HG02884 (cell line): ENCODE data around the gene BBS9.

Source experiments
- ATAC-seq: cut with Tn5 transposase; IDR thresholded peaks from one replicate; pipeline ENCODE4 v1.9.1; 2021; ENCODE audit warnings: mild to moderate bottlenecking, moderate library complexity; ENCODE audit not compliant: unreplicated experiment

Gene BBS9

DNA sequence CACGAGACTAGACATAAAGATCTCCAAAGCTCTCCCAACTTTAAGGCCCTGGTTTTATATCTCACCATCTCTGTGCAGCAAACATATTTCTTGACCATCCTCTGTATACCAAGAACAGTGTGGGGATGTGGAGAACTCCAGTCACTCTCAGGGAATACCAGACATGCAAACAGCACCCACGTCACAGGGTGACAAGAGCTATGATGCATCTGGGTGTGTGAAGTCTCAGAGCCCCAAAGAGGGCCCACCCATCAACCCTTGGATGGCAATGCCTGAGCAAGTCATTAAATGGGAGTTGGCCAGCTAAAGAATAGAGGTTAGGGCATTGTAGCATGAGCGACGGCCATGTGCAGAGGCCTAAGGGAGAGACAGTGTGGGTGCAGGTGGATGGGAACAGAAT is 402.5 kb downstream of the BBS9 start:
- no peak for ATAC-seq

DNA sequence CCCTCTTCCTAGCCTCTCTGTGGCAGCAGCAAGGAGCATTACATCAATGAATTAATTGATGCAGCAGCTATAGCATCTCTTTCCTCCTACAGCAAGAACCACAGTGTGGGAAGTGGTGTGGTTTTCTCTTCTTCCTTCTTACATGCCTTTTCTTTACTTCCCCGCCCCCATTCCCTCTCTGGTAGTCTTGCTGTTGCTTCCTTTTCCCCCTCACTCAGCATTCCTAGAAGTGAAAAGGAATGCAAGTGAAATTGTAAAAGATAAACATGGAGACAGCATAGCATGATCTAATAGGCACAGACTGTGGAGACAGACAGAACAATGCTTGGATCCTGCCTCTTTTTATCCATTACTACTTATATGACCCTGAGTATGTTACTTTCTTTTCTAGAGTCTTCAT is 405.5 kb downstream of the BBS9 start:
- no peak for ATAC-seq

DNA sequence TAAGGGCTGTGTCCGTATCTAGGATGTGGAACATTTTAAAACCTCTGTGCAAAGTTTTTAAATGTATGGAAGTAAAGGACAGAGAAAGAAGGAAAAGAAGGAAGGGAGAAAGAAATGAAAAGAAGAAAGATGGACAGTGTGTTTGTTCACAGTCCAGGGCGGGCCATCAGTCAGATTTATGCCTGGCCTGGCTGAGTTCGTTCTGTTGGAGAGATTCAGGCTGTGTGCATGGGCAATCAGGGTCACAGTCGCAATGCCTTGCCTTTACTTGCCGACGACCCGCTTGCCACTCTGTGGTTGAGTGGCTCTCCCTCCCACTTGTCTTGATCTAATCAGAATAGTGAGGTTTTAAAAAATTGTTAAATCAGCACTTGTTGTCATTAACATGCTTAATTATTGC is 406.6 kb downstream of the BBS9 start:
- no peak for ATAC-seq

DNA sequence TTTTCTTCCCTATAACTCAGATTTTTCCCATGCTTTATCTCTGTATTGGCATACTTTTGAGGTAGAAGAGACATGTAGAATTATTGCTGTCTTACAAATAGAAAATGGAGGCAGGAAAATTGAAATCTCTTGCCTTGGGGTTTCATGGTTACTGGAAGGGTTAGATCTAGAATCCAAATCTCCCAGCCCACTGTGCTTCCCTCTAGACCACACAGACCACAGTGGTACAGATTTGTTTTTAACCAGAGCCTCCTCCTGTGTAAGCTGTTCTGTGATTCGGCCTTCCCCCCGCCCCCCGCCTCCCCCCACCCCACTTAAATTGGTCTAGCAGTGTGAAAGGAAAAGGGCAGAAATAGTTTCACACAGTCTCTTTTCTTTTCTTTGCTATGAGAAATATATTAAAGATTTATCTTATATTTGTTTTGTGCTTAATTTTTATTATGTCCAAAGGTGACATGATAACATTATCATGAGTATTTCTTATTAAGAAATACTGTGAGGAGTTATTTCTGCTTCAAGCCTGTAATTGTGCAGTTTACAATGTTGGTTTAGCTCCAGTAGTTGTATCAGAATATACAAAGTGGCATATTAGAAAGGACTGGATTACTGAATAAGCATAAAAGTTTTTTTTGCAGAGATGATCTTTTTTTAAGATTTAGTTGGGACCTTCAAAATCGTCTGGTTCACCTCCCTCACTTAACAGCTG is 407.2 kb downstream of the BBS9 start:
- no peak for ATAC-seq

DNA sequence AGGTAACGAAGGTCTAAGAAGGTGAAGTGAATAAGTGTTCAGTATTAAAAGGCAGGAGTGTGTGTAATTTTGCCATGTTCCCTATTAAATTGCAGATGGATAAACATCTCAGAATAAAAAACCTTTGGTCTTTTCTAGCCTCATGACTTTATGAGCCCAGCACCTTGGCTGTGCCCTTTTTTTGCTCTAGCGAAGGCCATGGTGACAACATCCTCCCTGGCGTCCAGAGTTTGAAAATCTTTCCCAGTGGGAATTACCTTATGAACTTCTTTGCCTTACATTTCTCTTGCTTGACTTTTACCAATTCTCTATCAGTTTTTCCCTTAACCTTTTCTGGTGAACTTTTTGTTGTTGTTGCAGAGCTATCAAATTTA is 407.7 kb downstream of the BBS9 start:
- ATAC-seq = no peak

DNA sequence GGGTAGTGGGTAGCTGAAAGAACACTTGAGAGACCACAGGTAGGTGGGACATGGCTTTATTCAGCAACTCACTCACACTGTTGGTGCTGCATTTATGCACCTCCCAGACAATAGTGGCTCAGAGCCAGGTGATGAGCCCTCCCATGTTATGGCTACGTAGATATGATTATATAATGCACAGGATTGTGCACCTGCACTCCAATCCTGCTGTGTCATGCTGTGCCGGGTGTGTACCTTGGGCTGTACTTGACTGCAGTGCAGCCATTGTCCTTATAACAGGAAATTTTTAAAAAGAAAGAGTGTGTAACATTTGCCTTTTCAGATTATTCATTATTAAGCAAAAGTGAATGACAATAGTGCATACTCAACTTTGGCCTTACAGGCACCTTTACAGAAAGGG is 409.8 kb downstream of the BBS9 start:
- no peak for ATAC-seq

DNA sequence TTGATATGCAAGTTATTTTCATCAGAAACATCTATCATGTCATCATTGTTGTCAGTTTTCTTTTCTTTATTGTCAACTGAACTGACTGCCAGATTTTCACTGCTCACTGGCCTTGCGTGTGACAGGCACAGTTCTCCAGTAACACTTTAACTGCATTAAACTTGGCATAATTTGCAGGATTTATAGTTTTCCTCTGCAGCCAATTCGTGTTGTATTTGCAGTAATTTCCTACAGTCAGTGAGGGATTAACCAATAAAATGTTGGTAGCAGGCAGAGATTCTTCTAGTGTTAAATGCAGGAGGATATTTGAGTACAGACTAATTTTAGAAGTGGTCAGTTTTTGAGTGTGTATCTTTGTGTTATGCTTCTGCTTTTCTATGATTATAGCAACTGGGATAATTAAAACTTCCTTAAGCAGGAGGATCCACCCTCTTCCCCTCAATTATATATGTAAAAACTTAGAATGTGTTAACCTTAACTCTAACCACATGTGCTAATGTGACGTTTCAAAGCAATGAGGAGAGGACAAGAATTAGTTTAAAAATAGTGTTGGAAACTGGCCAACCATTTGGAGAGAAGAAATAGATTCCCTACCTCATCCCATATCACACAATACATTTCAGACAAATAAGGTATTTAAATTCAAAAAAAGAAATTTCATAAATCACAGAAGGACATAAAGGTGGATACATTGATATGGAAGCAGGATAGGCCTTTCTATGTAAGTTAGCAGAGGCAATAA is 410.5 kb downstream of the BBS9 start:
- ATAC-seq = no peak

DNA sequence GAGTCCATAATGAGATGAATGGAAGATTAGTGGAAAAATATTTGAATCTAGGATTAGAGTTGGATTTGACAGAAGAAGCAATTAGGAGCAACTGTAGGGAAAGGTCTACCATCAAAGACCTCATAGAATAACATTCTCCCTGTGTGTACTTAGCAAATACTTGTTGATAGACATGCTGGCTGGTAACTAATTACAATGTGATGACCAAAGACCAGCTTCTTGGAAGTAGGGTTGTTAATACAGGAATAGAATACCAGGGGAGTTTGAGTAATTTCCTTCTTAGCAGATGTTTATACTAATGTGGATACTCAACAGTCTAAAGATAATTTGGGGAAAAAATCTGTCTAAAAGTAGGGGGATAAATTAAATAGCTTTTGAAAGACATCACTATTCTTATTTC is 418.5 kb downstream of the BBS9 start:
- no peak for ATAC-seq

DNA sequence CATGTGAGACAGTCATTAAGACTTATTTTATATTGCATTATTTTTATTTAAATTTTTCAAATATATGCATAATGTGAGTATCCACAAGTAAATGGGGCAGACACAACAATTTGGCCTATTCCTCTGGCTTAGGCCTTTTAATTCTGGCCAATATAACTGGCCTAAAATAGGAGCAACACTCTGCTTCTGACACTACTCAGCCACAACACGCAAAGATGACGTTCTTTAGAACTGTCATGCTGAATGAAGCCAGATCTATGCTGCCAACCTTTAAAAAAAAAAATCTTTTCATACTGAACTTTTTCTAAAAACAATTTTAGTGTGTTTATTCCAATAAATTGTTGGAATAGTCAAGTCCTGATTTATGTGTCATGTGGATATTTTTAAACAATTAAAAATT is 421.0 kb downstream of the BBS9 start:
- no peak for ATAC-seq

DNA sequence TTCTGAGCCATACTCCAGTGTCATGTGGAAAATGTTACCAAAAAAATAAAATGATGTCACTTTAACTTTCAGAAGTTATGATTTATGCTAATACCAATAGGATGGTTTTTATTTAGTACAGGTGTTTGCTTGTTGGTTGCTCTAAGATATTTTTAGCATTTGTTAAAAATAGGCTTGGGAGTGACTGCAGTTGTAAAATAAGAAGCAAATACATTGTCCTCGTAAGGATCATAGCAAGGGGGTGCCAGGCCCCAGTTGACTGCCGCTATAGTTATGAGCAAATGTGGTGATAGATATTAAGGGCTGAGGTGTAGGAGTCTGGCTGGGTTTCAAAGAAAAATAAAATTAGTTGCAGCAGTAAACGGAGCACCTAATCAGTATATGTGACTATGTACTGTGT is 421.6 kb downstream of the BBS9 start:
- ATAC-seq = no peak

DNA sequence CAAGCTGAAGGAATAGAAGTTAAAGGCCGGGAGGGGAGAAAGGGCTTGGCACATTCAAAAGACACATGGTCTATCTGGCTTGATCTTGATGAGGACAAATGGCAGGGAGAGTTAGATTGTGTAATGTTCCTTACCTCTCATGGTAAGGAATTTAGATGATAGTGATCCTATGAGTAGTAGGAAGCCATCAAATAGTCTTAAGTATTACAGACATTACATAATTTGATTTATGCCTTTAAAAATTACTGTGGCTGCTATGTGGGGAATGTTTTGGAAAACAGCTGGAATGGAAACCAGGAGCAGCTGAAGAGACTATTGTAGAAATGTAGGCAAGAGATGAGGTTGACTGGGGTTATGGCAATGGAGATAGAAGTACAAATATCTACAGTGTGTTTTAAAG is 424.7 kb downstream of the BBS9 start:
- ATAC-seq = no peak

DNA sequence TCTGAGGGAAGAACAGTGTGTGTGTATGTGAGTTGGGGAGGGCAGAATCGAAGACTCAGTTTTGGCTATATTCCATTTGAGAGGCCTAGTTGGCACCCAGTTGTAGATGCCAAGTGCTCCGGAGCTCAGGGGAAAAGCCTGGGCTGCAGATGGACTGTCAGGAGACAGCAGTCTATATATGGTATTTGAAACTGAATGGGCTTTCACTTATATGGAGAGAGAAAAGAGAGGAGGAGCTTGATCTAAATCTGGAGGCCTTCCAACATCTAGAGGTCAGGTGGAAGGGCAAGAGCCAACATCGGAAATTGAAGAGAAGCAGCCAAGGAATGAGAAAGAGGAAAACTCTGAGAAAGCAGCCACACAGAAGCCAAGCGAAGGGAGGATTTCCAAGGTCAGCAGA is 425.2 kb downstream of the BBS9 start:
- no peak for ATAC-seq

DNA sequence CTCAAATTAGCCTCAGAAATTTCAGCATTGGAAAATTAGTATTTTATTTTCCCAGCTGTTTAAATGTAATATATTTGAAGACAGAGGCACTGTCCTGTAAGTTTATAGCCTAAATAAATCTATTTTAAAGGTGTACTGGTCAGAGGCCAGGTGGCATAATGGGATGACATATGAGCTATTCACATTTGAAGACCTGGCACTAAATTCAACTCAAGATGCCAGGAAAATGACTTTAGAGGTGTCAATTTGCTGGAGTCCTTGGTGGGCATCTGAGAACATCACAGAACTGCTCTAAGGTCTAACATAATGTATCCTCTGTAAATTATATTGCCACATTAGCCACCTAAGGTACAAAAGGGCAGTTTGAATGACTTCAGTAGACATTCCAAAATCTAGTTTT is 427.1 kb downstream of the BBS9 start:
- no peak for ATAC-seq

DNA sequence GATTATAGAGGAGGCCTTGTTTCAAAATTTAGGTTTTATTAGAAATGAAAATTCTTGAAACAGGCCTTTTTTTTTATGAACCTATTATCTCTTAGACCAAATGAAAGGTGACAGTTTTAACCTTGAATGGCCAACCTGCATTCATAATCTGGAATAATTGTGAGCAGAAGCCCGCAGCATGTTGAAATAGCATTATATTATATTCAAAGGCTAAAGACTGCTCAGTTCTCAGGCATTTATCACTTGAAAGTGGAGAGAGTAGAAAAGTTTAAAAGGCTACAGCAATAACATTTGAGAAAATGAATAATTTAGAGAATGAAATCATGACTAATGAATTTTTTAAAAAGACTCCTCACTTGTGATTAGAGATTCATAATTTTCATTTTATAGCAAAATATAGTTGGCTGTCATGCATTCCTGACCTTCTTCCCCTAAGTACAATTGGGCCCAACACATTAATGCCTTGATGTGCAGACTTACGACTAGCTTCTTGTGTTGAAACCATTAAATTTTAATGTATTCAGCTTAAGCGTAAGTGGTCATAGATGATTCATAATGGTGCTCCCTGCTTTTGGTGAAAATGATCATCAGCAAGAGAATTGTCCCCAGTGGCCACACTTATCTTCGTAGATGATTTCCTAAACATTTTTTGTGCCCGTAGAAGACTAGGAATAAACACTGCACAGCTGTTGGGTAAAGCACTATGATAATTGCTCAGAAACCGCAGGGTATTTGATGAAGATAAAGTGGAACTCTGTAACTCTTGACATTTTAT is 429.4 kb downstream of the BBS9 start:
- ATAC-seq = no peak

DNA sequence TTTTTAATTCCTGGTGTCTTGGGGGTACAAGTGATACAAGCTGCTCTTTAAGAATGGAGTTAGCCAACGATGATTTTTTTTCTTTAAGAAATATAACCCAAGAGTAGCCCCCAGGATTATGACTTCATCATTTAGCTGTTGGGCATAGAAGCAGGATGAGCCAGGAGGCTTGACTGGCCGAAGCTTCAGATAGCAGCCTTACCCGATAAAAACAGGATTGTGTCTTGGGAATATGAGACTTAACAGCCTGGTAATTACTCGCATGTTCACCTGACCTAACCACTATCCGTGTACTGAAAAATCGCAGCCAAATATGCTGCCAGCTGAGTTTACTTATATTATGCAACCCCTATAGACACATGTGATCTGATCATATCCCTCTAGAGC is 430.0 kb downstream of the BBS9 start:
- no peak for ATAC-seq

DNA sequence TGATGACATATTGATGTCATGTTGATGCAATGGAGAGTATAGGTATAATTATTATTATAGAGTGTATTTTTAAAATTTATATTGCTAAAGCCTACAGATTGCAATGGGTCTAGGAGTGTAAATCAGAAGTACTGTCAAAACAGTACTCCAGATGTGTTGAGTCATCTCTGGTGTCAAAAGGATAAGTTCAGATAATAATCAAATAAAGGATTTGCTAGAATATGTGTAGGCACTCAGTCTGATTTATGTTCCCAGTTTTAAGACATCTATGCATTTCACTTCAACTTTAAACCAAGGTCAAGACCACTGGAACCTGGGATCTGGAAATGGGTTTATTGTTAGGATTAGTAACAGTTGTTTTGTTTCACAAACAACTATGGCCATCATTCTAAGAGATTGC is 433.6 kb downstream of the BBS9 start:
- no peak for ATAC-seq

DNA sequence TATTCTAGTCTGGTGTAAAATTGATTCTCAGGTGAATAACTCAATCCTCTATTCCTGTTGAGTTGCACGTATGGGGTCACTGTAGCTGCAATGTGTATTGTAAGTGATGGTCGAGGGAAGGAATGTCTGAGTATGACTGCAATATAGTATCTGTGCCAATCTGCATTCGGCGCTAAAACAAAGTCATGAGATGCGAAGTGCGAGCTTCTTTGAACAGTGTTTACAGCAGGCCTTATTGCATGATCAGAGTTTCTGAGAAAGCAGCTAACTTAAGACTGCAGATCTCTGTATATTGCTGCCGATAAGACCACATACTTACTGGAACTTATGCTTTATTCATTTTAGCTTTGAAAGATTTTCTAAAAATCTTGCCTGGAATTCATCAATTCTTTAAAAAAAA is 434.3 kb downstream of the BBS9 start:
- ATAC-seq = no peak

DNA sequence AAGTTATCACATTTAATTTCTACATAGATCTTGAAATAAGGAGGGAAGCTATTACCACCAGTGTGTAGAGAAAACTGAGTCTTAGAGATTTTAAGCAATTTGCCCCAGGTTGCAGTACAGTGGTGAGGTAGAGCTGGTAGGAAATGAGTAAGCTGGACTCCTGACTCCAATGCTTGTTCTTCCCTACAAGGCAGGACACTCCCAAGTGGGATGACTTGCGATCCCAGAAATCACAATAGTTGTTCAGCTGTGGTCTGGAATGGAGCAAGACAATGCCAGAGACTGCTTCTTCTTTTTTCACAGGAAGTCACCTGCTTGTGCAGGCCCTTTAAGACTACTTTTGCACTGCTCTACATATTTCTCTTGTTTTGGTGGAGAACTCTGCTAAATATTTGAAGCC is 448.8 kb downstream of the BBS9 start:
- no peak for ATAC-seq

DNA sequence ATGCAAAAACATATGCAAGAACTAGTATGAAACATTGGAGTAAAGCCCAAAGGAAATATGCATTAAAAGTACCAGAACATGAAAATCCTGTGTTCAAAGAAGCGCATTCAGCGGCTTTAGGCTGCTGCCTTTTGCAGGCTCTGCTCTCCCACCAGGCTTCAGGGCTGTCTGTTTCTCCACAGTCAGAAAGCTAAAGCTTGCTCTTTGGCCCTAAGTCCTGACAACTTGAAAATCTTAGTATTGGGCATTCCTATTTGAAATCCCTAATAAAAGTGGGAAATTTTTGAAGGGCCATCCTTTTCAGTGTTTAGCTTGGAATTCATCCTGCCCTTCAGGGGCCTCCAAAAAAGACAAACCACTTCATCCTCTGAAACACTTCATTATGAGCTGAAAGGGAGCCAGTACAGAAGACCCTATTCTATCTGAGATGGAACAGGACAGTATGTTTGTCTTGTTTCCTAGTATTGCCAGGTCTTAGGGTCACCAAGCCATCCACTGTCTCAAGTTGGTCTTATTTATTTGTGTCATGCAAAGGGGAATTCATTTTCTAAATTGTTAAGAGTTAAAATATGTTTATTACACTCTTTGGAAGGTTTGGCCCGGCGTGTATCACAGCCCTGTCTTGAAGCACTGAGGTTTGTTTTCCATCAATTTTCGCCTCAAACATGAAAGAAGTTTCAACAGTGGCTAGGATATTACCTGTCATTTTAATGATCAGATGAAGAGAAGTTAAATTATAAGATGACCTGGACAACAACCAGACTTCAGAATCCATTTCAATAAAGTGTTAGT is 449.7 kb downstream of the BBS9 start:
- ATAC-seq = no peak

DNA sequence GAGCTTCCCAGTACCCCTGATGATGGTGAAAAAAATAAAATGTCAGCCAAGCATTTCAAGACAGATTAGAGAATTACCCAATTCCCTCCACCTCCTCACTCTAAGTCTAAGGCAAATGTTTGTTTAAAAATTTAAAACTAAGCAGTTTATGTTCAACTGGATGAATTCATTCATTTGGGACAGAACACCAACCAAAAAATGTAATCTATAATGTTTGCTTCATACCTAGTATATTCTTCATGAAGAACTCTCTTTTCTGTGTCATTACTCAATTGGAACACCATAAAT is 450.3 kb downstream of the BBS9 start:
- ATAC-seq = no peak

DNA sequence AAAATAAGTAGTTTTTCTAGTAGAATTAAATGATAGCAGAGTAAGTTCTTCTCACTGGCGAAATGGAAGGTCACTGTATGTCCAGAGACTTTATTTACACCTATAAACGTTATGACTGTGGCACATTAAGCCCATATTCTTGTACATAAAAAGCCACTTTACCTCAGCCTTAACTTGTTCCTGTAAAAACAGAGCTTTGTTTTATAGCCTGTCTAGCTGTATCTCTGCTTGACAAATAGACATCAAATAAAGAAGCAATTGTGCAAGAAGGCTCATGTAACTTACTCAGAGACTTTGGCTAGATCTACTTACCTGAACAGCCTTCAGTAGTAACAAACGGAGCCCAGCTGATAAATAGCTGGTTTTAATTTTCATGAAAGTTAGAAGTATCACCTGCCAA is 451.9 kb downstream of the BBS9 start:
- no peak for ATAC-seq

DNA sequence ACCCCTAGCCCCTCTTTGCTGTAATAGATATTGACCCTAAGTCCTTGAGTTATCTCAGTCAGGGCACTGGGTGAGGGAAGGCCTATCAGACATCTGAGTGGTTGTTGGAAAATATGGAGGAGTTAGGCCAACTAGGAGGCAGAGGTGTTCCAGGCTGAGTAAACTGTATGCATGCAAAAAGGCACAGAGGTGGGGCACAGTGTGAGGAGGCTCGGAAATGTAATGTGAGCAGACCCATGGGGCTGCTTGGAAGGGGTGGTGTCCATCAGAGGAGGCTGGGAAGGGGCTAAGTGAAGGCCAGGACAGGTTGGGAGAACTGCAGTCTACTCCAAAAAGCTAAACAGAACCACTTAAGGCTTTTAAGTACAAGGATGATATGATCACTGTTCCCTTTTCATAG is 452.7 kb downstream of the BBS9 start:
- no peak for ATAC-seq
